Measurements from ENCODE around the gene FRMPD4.

DNA sequence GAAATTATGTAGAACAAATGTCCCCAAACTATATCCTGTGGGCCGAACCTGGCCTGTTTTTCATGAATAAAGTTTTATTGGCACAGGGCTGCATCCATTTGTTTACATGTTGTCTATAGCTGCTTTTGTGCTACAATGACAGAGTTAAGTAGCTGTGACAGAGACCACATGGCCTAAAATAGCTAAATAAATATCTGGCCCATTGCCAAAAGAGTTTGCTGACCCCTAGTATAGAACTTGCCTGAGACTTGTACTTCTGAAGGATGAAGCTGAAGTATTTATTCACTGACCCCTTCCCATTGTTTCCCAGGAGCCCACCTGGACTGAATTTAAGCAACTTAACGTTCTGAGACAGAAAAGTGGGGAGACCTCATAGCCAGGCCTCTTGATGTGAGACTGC lies 325.6 kb downstream of the FRMPD4 start:
- TF ChIP-seq, protein P1, sequence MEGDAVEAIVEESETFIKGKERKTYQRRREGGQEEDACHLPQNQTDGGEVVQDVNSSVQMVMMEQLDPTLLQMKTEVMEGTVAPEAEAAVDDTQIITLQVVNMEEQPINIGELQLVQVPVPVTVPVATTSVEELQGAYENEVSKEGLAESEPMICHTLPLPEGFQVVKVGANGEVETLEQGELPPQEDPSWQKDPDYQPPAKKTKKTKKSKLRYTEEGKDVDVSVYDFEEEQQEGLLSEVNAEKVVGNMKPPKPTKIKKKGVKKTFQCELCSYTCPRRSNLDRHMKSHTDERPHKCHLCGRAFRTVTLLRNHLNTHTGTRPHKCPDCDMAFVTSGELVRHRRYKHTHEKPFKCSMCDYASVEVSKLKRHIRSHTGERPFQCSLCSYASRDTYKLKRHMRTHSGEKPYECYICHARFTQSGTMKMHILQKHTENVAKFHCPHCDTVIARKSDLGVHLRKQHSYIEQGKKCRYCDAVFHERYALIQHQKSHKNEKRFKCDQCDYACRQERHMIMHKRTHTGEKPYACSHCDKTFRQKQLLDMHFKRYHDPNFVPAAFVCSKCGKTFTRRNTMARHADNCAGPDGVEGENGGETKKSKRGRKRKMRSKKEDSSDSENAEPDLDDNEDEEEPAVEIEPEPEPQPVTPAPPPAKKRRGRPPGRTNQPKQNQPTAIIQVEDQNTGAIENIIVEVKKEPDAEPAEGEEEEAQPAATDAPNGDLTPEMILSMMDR (IDR thresholded peaks at IDR 0.05) = no peak
- TF ChIP-seq POLR2A (IDR thresholded peaks at IDR 0.05) = no peak
- no peak for TF ChIP-seq EP300 (IDR thresholded peaks at IDR 0.05)
